HepG2 (cell line): Measurements from ENCODE around the gene CBY1. TPM values are rescaled to one million over a fixed set of nuclear protein-coding genes. Genes with fewer than 3 reads are reported as not detected.

Source experiments
- BHLHE40 ChIP-seq: IDR thresholded peaks from 2 replicates; pipeline ENCODE4 v1.6.1; 2011; ENCODE audit warnings: low read length, improper control_type of control experiment
- FOXO1 ChIP-seq: sonication (generic); formaldehyde crosslinking; IDR thresholded peaks from 2 replicates; pipeline ENCODE4 v1.4.0; 2020; ENCODE audit warnings: missing genetic modification reagents
- HNRNPL ChIP-seq: fragments of 200-400 bp; formaldehyde crosslinking; IDR thresholded peaks from 2 replicates; pipeline ENCODE4 v1.6.1; 2017; ENCODE audit warnings: mild to moderate bottlenecking, low read depth, low read length
- MYC ChIP-seq: sonication (generic); formaldehyde crosslinking; IDR thresholded peaks from 2 replicates; pipeline ENCODE4 v1.9.0; 2021; ENCODE audit warnings: missing genetic modification reagents, borderline replicate concordance
- RFX3 ChIP-seq: IDR thresholded peaks from 2 replicates; pipeline ENCODE4 v1.6.1; 2016; ENCODE audit warnings: missing biosample characterization, missing genetic modification reagents
- SALL1 ChIP-seq: sonication (generic); formaldehyde crosslinking; IDR thresholded peaks from 2 replicates; pipeline ENCODE4 v1.8.0; 2022; ENCODE audit warnings: mild to moderate bottlenecking, missing genetic modification reagents
- TERF1 ChIP-seq: sonication (generic); formaldehyde crosslinking; IDR thresholded peaks from 2 replicates; pipeline ENCODE4 v1.8.0; 2022; ENCODE audit warnings: mild to moderate bottlenecking, missing genetic modification reagents, moderate library complexity
- ZBED4 ChIP-seq: sonication (generic); formaldehyde crosslinking; IDR thresholded peaks from 2 replicates; pipeline ENCODE4 v1.4.0; 2020; ENCODE audit warnings: missing genetic modification reagents, borderline replicate concordance
- ZBTB21 ChIP-seq: sonication (generic); formaldehyde crosslinking; IDR thresholded peaks from 2 replicates; pipeline ENCODE4 v1.4.0; 2020; ENCODE audit warnings: missing genetic modification reagents
- ZFX ChIP-seq: sonication (generic); formaldehyde crosslinking; IDR thresholded peaks from 2 replicates; pipeline ENCODE4 v1.4.0; 2020; ENCODE audit warnings: mild to moderate bottlenecking, low read depth, missing genetic modification reagents, moderate library complexity
- ZNF777 ChIP-seq: sonication (generic); formaldehyde crosslinking; IDR thresholded peaks from 2 replicates; pipeline ENCODE4 v1.4.0; 2020; ENCODE audit warnings: missing genetic modification reagents
- polyA plus RNA-seq, 8 experiments: library from polyadenylated mRNA; depleted of rRNA in 3 of 8; stranded (reverse) in 7 of 8; unstranded in 1 of 8; fragments of >200 nt; fragmentation: Illumina TruSeq in 4 of 8; extraction: Trizol in 4 of 8; gene quantifications; 2 replicates each; pipeline versions ENCODE4 v1.2.1 to v1.2.3, GENCODE V29; 2011 to 2016; ENCODE audit warnings: low read depth in 4 of 8, missing spikeins in 1 of 8, mixed read lengths in 1 of 8; ENCODE audit not compliant: insufficient read depth in 1 of 8
- total RNA-seq, 5 experiments: library from RNA; depleted of rRNA; stranded (reverse); fragments of >200 nt; fragmentation: Illumina TruSeq; extraction: Trizol; gene quantifications; 2 replicates each; pipeline ENCODE4 v1.2.3, GENCODE V29; 2016; ENCODE audit warnings: low read depth in 1 of 5
- TF ChIP-seq, protein P1 (sequence below): IDR thresholded peaks from 2 replicates; pipeline ENCODE4 v1.6.1; 2016; ENCODE audit warnings: low read depth
- TF ChIP-seq, protein P2 (sequence below): IDR thresholded peaks from 2 replicates; pipeline ENCODE4 v1.6.1; 2016; ENCODE audit warnings: missing compliant biosample characterization, missing genetic modification reagents, borderline replicate concordance
- TF ChIP-seq, protein P3 (sequence below): sonication (generic); formaldehyde crosslinking; IDR thresholded peaks from 2 replicates; pipeline ENCODE4 v1.5.1; 2020; ENCODE audit warnings: mild to moderate bottlenecking, missing genetic modification reagents, moderate library complexity
- TF ChIP-seq, protein P4 (sequence below): sonication (generic); formaldehyde crosslinking; IDR thresholded peaks from 2 replicates; pipeline ENCODE4 v1.4.0; 2020; ENCODE audit warnings: mild to moderate bottlenecking, missing genetic modification reagents

Gene CBY1
- total and polyA plus RNA-seq, 2 of the 13 experiments (the other 11 are each of a cell fraction or from before 2014, with no cell fraction given), result 19.7 to 20.3 TPM

DNA sequence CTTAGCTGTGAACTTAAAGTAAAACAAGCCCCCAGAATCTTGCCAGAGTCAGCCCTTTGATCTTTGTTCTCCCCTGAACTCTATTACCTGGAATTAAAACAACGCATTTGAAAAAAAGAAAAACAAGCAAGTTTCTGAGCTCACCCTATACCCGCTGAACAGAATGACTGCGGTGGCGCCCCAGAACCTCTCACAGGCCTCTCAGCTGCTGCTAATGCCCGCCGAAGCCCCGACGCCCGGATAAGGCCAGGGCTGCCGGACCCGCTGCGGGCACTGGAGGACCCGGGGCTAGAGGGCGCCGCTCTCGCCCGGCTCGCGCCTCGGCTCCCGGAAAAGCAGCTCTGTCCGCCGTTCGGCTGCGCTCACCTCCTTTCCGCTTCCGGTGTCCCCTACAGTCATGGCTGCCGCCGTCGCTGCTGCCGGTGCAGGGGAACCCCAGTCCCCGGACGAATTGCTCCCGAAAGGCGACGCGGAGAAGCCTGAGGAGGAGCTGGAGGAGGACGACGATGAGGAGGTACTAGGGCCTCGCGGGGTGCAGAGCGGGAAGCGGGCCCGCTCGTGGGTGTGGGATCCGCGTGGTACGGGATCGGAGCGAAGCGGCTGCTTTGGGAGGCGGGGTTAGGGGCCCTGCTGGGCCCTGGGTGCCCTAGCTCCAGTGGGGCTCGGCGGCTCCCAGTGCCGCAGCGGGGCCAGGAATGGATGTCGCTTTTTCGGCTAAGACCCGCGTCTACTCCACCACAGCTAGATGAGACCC is 25.3 kb downstream of the CBY1 start, which contains the start of gene TOMM22 (continued):
- TF ChIP-seq, protein P1, sequence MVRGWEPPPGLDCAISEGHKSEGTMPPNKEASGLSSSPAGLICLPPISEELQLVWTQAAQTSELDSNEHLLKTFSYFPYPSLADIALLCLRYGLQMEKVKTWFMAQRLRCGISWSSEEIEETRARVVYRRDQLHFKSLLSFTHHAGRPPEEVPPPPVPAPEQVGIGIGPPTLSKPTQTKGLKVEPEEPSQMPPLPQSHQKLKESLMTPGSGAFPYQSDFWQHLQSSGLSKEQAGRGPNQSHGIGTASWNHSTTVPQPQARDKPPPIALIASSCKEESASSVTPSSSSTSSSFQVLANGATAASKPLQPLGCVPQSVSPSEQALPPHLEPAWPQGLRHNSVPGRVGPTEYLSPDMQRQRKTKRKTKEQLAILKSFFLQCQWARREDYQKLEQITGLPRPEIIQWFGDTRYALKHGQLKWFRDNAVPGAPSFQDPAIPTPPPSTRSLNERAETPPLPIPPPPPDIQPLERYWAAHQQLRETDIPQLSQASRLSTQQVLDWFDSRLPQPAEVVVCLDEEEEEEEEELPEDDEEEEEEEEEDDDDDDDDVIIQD, result no peak; the same call in 1 of the 2 replicates
- TF ChIP-seq, protein P2, sequence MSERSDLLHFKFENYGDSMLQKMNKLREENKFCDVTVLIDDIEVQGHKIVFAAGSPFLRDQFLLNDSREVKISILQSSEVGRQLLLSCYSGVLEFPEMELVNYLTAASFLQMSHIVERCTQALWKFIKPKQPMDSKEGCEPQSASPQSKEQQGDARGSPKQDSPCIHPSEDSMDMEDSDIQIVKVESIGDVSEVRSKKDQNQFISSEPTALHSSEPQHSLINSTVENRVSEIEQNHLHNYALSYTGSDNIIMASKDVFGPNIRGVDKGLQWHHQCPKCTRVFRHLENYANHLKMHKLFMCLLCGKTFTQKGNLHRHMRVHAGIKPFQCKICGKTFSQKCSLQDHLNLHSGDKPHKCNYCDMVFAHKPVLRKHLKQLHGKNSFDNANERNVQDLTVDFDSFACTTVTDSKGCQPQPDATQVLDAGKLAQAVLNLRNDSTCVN, result peak; percentile 70; the same call in 1 of the 2 replicates
- TF ChIP-seq TERF1 (no peak), HNRNPL (peak; percentile 85), ZBED4 (CRISPR knock-in tag) (peak; percentile 60; the same call in 1 of the 2 replicates), FOXO1 (peak; percentile 63; the same call in 1 of the 2 replicates), SALL1 (CRISPR knock-in tag) (peak; percentile 78), ZFX (CRISPR knock-in tag) (peak; percentile 92), MYC (peak; percentile 96), ZBTB21 (peak; percentile 47; the same call in 1 of the 2 replicates), BHLHE40 (peak; percentile 22; the same call in 1 of the 2 replicates), RFX3 (CRISPR knock-in tag) (0 out of 2 replicates have a peak, but pooled peaks have one; percentile 21), ZNF777 (CRISPR knock-in tag) (peak; percentile 75)
- TF ChIP-seq, protein P3, sequence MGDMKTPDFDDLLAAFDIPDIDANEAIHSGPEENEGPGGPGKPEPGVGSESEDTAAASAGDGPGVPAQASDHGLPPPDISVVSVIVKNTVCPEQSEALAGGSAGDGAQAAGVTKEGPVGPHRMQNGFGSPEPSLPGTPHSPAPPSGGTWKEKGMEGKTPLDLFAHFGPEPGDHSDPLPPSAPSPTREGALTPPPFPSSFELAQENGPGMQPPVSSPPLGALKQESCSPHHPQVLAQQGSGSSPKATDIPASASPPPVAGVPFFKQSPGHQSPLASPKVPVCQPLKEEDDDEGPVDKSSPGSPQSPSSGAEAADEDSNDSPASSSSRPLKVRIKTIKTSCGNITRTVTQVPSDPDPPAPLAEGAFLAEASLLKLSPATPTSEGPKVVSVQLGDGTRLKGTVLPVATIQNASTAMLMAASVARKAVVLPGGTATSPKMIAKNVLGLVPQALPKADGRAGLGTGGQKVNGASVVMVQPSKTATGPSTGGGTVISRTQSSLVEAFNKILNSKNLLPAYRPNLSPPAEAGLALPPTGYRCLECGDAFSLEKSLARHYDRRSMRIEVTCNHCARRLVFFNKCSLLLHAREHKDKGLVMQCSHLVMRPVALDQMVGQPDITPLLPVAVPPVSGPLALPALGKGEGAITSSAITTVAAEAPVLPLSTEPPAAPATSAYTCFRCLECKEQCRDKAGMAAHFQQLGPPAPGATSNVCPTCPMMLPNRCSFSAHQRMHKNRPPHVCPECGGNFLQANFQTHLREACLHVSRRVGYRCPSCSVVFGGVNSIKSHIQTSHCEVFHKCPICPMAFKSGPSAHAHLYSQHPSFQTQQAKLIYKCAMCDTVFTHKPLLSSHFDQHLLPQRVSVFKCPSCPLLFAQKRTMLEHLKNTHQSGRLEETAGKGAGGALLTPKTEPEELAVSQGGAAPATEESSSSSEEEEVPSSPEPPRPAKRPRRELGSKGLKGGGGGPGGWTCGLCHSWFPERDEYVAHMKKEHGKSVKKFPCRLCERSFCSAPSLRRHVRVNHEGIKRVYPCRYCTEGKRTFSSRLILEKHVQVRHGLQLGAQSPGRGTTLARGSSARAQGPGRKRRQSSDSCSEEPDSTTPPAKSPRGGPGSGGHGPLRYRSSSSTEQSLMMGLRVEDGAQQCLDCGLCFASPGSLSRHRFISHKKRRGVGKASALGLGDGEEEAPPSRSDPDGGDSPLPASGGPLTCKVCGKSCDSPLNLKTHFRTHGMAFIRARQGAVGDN (CRISPR knock-in tag), result peak; percentile 92
- TF ChIP-seq, protein P4, sequence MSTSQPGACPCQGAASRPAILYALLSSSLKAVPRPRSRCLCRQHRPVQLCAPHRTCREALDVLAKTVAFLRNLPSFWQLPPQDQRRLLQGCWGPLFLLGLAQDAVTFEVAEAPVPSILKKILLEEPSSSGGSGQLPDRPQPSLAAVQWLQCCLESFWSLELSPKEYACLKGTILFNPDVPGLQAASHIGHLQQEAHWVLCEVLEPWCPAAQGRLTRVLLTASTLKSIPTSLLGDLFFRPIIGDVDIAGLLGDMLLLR, result peak; percentile 81
